GM12801 (cell line): ENCODE data around the gene DVL3.

Experiments
- TF ChIP-seq, protein P1 (sequence below): IDR thresholded peaks from one replicate; pipeline ENCODE4 v1.5.1; 2011; ENCODE audit warnings: control low read depth; ENCODE audit not compliant: insufficient read length; ENCODE audit errors: extremely low read depth

Gene DVL3

DNA sequence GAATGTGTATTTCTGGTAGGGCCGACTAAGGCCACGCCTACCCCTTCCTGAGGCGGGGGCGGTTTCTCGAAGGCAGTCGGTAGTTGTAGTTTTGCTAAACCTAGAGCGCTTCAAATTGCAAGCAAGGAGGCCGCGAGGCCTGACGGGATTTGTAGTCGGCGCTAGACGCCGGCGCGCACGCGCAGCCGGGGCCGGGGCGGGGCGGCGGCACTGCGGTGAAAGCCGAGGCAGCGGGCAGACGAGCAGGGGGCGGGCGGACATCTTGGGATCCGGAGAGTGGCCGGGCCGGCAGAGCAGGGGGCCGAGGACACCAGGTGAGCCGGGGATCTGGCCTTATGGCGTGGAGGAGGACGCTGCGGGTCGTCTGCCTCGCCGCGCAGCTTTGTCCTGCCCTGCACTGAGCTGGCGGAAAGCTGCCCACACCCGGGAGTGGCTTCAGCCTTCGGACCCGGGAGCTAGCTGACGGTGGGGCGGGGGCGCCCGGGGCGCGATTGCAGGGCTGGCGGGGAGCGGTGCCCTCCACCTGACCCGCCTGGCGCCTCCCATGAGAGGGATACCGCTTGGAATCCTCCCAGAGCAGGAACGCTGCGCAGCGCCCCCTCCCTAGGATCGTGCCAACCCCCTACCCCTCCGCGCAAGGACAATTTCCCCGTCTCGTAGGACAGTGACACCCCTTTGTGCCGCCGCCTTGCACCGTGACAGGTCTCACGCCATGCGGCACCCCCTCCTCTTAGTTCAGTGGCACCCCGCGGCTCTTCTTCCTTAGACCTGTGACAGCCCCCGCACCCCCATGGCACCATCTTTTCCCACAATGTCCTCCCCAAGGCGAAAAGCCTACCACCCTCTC lies 19.7 kb downstream of the DVL3 start, which contains the start of gene AP2M1:
Gene AP2M1 (plus strand): TSS at position 210 of the 847 bp plus-strand sequence. CDS start 2,139 bp downstream, outside the sequence.
- TF ChIP-seq, protein P1, sequence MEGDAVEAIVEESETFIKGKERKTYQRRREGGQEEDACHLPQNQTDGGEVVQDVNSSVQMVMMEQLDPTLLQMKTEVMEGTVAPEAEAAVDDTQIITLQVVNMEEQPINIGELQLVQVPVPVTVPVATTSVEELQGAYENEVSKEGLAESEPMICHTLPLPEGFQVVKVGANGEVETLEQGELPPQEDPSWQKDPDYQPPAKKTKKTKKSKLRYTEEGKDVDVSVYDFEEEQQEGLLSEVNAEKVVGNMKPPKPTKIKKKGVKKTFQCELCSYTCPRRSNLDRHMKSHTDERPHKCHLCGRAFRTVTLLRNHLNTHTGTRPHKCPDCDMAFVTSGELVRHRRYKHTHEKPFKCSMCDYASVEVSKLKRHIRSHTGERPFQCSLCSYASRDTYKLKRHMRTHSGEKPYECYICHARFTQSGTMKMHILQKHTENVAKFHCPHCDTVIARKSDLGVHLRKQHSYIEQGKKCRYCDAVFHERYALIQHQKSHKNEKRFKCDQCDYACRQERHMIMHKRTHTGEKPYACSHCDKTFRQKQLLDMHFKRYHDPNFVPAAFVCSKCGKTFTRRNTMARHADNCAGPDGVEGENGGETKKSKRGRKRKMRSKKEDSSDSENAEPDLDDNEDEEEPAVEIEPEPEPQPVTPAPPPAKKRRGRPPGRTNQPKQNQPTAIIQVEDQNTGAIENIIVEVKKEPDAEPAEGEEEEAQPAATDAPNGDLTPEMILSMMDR, result no peak

DNA sequence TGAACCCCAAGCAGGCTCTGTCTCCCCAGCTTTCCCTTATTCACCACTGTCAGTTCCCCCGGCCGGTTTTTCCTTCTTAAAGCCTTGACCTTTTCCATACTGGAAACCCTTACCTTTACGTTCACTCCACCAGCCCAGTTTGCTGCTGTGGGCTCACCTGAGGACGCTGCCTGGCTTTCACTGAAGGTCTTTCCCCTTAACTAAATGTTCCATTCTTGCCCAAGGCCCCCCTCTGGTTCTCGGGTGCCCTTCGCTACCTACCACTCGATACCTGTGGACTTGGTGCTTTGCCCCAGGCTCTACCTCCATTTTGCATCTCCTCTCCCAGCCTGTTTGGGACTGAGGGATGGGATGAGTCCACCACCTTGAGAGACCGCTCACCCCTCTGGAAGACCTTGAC lies 20.3 kb downstream of the DVL3 start:
- TF ChIP-seq, protein P1, result no peak

DNA sequence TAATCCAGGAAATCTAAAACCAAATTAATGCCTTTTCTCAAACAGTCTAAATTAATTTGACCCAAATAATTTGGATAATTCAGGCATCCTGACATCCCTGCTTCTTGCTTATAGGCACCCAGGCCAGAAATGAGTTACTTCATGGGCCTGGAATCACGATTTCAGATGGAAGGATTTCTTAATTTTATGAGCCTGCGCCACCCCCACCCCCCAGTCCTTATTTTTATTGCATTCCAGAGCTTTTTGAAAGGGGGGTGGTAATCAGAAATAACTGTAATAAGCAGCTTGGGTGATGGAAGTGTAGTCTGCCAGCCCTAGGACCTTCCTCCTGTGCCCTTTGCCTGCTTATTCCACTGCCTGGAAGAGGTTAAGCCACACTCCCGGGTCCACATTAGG lies 20.8 kb downstream of the DVL3 start:
- TF ChIP-seq, protein P1, result no peak

DNA sequence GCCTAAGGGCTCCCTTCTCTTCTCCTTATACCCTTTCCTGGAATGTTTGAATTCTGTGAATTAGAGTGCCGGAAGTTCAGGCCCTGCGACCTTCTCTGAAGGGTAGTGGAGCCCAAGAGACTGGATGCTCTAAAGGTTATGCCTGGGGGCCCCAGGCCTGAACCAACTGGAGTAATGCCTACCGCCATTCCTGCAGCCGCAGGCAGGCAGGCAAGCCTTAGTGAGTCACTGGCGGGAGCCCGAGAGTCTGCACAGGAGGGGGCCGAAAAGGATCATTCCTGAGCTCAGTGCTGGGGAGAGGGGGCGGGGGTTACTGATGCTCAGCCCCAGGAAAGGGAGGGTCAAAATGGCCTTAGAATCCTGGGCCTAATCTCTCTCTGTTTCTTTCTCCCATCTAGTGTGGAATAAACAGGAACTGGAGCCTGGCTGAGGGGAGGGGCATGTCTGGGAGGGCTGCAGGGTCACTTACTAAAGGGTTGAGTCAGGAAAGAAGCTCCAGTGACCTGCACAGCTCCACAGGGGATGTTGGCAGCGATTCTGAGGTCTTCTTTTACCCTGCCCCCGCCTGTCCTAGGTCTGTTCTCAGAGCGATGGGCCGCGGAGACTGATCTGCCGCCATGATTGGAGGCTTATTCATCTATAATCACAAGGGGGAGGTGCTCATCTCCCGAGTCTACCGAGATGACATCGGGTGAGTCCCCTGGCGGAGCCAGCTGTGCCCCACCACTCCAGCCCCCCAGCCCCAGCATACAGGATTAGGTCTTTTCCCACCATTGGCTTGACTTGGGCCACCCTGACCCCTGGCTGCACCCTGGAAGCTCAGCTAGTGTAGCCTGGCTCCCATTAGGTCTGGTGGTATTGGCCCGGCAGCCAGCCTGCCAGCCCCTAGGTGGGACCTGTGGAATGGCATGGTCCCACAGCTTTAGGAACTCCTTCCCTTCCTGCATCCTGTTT lies 21.5 kb downstream of the DVL3 start:
- TF ChIP-seq, protein P1, result no peak

DNA sequence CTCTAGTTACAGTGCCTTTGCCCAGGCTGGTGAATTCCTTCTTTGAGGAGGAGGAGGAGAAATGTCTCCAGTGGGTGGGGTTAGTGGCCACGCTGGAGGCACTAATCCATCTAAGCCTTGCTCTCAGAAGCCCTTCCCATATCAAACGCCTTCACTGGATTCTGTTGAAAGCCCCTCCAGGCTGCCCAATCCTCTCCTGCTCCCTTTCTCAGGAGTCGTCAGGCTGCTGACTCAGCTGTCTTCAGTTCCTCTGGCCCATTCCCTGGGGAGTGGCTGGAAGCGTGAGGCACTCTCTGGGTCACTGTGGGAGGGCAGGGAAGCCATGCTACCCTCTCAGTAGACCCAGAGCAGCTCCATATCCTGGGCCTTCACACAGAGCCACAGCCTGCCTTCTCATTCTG lies 22.2 kb downstream of the DVL3 start:
- TF ChIP-seq, protein P1, result no peak

DNA sequence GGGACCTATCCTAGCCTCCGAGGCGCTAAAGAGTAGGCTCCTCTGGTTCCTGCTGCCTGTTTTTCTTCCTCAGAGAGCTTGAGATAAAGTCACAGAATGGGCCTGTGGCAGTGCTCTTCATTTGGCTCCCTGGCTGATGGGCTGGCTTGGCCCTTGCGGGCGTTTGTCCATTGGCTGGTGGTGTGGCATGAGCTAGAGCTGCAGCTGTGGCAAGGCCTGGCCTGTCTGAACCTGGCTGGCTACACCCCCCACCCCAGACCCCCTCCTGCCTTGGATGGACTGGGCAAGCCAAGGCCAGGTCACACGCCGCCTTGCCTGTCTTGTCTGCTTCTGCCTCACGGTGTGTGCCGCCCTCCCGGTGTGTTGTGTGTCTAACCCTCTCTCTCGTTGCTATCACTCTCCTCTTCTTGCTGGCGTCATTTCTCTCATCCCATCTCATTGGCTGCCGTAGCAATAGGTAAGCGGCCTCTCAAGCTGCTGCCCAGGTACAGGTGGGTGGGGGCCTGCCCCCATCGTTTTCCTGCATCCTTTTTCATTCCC lies 22.7 kb downstream of the DVL3 start:
- TF ChIP-seq, protein P1, result no peak
